Central memory CD4-positive, alpha-beta T cell (primary cell): ENCODE results near the gene ASTN2.
"Not testable (repeated sequence)": the region's sequence is repeated elsewhere in the genome, so short reads cannot be mapped to it uniquely, and the experiment has no call there.

Experiments
- DNase-seq: peaks from one replicate; pipeline ENCODE4 v3.0.0; 2022

The ASTN2 gene

DNA sequence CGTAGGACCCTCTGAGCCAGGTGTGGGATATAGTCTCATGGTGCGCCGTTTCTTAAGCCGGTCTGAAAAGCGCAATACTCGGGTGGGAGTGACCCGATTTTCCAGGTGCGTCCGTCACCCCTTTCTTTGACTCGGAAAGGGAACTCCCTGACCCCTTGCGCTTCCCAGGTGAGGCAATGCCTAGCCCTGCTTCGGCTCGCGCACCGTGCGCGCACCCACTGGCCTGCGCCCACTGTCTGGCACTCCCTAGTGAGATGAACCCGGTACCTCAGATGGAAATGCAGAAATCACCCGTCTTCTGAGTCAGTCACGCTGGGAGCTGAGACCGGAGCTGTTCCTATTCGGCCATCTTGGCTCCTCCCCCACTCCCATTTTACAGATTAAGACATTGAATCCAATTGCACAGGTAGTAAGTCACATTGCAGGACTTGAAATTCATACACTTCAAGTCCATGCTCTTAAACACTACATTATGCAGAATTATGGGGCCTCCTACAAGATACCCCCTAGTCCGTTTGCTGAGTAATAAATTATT is 343.1 kb downstream of the ASTN2 start:
- not testable (repeated sequence) for DNase-seq

DNA sequence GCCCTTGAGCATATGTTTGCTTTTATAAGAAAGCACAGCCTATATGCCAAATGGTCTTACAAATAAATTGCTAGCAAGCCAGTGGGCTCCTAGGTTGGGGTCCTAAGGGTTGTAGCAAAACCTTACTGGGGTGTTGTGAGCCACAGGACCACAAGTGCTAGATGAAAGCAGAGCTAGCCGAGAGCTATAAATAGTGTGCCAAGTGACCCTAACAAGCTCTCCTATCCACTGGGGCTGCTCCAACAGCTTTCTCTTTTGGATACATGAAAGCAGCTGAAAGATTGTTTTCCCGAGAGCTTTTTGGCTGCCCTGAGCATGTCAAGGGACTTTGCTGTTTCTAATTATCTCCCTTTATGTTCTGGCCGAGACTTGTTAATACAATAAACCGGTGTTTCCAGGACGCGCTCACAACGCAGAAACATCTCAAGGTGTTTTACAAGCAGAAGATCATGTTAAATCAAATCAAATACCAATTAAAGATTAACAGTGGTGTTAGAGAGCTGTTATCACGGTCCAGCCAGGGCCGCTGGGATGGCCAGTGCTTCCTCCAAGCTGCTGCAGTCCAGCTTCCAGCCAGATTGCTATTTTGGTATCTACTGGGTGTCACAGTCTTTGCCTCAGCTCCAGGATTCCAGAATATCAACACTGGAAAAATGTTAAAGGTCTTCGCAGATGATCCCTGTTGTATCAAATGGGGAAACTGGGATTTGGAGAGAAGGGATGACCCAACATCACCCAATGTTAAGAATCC is 351.0 kb downstream of the ASTN2 start:
- DNase-seq: no peak

- DNase-seq: no peak
Observed at GRCh38 chr9:117060963-117061362, 353.9 kb downstream of the ASTN2 start.

- DNase-seq: no peak
Observed at GRCh38 chr9:117050007-117050406, 364.9 kb downstream of the ASTN2 start.

GRCh38 chr9:117046666-117047327 is 368.1 kb downstream of the ASTN2 start:
- DNase-seq: no peak

DNA sequence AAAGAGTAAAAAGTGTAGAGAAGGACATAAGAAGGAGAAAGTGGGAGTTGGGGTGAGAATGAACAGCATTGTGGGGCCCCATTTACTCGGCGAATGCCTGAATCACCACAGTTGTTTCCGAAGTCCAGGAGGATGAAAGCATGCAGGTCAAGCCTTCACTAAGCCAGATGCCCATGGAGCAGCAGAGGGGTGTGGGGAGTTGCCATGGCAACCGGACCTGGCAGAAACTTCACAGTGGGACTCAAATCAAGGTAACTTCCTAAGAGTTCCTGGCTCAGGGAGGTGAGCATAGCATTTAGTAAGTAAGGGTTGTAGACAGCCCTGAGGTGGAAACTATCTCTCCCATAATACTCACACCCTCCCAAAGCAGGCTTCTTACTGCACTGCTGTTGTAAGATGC is 370.6 kb downstream of the ASTN2 start:
- DNase-seq: no peak

DNA sequence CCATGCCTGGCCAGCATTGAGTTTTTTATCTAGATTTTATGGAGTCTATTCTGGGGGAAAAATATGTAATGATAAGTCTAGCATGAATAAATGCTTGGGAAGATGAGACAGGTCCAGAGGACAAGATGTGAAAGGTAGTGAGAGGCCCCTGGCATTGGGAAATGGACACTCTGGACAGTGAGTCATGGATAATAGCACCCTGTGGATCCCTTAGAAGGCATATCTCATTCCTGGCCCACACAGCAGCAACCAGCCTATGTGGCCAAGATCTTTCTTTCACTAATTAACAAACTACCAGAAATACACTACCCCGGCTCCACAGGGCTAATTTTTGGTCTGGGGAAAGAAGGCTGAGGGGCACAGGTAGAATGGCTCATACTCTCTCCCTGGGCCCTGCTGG is 371.7 kb downstream of the ASTN2 start:
- no peak for DNase-seq

DNA sequence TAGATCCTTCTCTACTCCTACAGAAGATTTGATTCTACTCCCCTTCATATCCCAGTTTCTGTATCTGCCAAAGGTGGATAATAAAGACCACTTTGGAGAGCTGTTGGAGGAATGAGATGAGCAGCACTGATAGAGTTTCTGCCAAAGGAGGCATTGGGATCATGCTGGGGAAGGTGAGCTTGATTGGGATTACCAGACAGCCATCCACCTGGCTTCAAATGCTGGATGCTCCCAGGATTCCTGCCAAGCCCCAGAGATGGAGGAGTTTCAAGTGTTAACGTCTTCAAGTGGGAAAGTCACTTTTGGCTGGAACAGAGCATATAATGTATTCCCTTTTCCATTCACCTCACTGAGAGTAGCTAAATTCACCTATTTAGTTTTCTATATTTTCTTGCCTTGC is 379.3 kb downstream of the ASTN2 start:
- DNase-seq: no peak

DNA sequence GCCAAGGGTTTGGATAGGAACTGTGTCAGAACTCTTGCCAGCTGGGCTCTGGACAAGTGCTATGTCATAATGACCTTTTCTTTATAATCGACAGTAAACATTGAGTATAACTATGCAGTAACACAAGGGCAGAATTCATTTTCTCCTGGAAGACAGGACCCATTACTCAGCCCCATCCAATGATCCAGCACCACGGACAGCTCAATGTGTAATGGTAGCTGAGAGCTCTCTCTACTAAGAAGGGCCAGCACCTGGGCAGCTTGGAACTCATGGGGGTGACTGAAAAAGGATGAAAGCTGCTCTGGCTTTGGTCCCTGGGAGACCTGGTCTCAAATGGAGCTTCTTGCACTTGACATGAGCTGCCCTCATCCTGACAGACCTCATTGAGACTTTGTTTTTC is 380.0 kb downstream of the ASTN2 start:
- no peak for DNase-seq

GRCh38 chr9:117030254-117030768 is 384.5 kb downstream of the ASTN2 start:
- DNase-seq: no peak

DNA sequence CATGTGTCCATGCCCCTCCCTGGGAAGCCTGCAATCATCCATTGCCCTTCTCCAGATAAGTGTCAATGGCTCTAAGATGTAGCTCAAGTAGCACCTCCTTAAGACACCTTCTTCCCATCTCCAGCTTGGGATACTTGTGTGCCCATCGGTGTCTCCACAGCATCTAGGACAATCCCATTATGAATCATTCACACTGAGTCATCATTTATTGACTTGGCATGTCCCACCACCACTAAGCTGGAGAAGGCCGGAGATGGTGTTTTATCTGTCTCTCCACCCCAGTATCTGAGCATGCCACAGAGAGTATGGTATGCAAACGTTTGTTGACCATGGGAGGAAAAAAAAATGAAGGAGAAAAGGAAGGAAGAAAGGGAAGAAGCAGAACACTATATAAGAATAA is 385.5 kb downstream of the ASTN2 start:
- DNase-seq: no peak

DNA sequence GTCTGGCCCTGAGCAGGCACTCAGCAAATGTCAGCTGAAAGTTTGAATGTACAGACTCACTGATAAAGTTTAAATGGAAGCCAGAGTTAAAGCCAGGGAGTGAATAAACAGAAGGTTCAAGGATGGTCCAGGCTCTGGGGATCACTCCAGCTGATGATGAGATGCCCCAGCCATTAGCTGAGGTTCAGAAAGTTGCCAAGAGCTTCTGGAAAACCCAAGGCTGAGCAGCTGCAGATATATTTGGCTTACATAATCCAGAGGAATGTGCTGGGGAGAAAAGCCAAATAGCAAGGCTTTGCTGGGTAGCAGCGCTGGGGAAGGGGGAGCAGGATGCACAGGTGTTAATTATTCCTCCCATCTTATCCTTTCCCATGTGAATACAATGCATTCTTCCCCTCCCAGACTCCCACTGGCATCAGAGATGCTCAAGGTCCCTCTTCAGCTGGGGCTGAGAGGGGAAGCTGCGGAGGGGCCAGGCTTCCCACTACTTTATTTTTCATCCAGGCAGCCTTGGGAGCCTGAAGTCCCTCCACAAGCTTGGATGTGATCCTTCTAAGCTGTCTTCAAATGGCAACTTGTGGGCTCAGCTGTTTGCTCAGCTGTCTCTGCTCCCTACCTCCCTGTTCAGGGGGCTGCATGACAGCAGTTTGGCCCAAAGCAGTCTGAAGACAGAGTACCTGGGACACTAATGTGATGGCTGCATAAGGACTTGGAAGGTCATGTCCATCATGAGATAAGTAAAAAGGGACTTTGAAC is 386.6 kb downstream of the ASTN2 start:
- DNase-seq: no peak

DNA sequence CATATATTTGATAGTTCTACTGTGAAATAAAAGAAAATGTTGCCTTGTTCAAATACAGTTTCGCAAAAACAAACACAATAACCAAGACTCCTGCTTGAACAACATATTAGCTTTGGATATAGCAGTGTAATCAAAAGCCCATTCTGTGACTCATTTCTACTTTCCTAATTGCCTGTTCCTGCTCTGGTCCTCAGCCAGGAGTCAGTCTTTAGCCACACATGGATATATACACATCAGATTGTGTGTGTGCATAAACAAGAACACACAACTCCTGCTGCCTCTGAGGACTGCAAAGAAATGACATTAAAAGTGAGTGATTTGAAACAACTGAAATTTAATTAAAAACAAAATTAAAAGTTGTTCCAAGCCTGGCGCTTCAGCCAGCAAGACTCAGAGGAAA is 393.0 kb downstream of the ASTN2 start:
- DNase-seq: no peak

- no peak for DNase-seq
Observed at GRCh38 chr9:117018966-117019617, 395.8 kb downstream of the ASTN2 start.

DNA sequence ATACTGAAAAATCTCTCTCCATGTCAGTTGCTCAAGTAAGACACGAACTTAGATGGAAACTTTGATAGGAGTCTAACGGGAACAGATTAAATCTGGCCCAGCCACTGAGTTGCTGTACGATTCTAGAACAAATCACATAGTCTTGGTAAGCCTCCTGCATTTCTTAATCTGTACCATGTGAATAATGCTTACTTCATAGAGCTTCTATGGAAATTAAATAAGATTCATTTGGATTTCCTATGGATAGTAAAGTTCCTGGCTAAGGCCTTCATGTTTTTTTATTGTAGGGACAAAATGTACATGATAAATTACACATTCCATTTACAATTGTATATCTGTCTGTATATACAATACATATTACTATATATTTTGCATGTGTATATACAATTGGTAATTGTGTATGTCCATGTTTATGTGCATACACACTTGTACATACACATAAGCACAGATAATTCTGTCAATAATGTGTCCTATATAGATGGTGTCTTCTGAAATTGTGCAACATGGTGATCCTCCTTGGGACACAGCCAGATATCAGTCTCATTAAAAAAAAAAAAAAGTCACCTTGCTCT is 397.4 kb downstream of the ASTN2 start:
- no peak for DNase-seq

DNA sequence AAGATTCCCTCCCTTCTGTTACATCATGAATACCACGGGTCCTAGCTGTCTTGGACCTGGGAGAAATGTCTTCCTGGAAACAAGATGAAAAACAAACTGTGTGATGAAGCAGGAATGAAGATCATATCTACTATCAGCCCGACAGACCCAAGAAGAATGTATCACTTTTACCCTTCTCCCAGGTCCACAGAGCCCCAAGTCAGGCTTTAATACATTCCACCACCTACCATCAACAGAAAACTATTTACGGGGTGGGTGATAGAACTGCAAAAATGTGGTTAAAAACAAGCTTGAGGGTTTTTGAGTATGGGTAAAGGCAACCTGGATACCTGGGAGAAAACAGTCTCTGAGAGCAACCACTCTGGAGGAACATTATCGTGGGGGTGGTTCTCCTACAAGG is 400.8 kb downstream of the ASTN2 start:
- DNase-seq: no peak

DNA sequence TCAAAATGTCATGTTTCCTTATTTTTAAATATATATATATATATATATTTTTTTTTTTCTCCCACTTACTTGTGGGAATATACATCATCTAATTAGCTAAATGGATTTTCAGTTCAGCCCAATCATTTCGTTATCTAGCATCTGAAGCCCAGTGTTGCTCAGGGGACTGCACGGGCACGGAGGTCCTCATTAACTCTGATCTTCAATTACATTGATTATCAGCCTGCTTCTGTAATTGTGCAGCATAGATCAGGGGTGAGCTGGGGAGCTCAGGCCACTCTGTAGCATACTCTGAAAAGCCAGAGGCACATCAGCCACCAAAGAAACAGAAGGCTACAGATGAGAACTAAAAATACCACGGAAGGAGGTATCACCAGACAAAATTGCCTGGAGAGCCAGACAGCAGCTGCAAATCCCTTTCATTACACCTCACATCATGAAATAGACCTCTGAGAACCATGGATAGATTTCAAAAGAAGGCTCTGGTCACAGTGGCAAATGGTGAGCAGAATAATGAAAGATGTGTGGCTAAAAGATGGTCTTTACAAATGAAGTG is 401.3 kb downstream of the ASTN2 start:
- no peak for DNase-seq

GRCh38 chr9:117010061-117010460 is 404.8 kb downstream of the ASTN2 start:
- no peak for DNase-seq

DNA sequence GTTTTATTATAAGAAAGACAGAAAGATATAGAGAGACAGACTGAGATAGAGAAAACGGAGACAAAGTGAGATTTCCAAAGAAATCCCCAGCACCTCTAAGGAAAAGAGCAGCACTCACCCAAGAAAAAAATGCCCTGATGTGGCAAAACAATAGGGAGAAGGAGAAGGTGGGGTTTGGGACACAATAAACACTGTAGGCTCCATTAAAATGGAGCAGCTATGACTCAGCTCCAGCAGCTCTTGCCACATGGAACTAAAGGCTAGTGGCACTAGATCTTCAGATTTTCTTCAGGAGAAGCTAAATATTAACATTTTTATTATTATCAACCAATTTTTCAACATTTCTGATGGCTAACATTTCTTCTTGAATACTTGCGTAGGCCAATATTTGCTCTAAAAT is 406.0 kb downstream of the ASTN2 start:
- DNase-seq: no peak

DNA sequence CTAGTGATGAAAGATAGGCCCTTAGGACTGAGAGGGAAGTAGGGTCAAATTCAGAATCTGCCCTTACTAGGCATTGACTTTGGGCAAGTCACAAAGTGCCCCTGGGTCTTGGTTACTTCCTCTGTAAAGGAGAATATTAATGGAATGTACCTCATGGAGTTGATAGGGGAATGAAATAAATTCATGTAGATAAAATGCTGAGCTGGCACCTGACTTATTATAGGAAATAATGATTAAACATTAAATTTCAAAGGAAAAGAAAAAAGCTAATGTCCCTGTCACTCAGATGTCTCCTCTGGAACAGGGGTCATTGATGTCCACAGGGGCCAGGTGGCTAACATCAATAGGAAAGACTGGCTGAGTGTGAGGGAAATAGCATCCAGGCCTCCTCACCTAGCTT is 406.4 kb downstream of the ASTN2 start:
- DNase-seq: no peak

GRCh38 chr9:117002686-117003085 is 412.2 kb downstream of the ASTN2 start:
- no peak for DNase-seq

- DNase-seq: no peak
Observed at GRCh38 chr9:117000834-117001233, 414.0 kb downstream of the ASTN2 start.
